Nephron (organoid): ENCODE data around the gene COL27A1.
"Not testable (repeated sequence)": the region's sequence is repeated elsewhere in the genome, so short reads cannot be mapped to it uniquely, and the experiment has no call there.

Experiments used
- H3K27ac Mint-ChIP-seq, 3 experiments: 2 replicates each; pipeline ENCODE4 v1.8.0; 2020; ENCODE audit warnings: mixed read lengths in 3 of 3, mild to moderate bottlenecking in 2 of 3, moderate library complexity in 1 of 3
- H3K27me3 Mint-ChIP-seq: 2 replicates; pipeline ENCODE4 v1.8.0; 2021; ENCODE audit warnings: low read depth, mild to moderate bottlenecking, moderate library complexity, mixed read lengths
- H3K36me3 Mint-ChIP-seq: 2 replicates; pipeline ENCODE4 v1.8.0; 2020; ENCODE audit warnings: low read depth, mixed read lengths
- H3K4me1 Mint-ChIP-seq: 2 replicates; pipeline ENCODE4 v1.8.0; 2020; ENCODE audit warnings: mixed read lengths
- H3K4me3 Mint-ChIP-seq, 3 experiments: 2 replicates each; pipeline ENCODE4 v1.8.0; 2020; ENCODE audit warnings: mild to moderate bottlenecking in 3 of 3, mixed read lengths in 3 of 3, moderate library complexity in 2 of 3
- H3K9me3 Mint-ChIP-seq: 2 replicates; pipeline ENCODE4 v1.8.0; 2020; ENCODE audit warnings: mixed read lengths
- TF ChIP-seq, protein P1 (sequence below), 3 experiments: fragments of 200-600 bp; sonication (generic); IDR thresholded peaks; one replicate each; pipeline ENCODE4 v1.5.0; 2021; ENCODE audit warnings: antibody characterized with exemption in 3 of 3; ENCODE audit not compliant: unreplicated experiment in 3 of 3

The COL27A1 gene

DNA sequence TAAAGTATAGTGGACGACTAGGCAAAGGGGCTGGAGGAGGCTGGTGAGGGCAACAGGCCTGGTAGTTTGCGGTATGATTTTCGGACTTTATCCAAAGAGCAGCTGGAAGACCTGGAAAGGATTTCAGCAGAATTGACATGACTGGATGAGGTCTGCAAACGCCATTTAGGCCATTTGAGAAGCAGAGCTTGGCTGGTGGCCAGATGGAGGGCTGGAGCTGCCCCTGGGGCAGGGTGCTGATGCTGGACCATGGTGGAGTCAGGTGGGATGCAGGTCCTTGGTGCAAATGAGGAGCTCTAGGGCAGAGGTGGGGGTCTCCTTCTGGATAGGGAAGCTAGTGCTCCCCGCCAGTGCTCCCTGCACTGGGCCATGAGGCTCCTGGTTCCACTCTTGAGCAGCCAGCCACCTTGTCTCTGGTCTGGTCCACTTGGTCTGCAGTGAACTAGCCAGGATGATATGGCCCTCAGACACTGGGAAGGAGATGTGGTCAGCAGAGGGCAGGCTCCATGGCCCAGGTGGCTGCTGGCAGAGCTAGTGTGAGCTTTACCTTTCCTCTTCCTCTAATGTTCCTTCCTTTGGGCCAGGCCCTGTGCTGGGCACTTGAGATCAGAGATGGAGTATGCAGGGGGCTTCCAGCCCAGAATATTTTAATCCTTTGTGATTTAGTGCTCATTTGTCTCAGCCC is 31.4 kb downstream of the COL27A1 start:
- H3K4me3 Mint-ChIP-seq, result no peak overlapping the region
- no peak overlapping the region for H3K27ac Mint-ChIP-seq
- H3K9me3 Mint-ChIP-seq, result peaks cover 14% of the 10 kb centered on the region
- no peaks in the 10 kb centered on the region for H3K27me3 Mint-ChIP-seq
- peaks cover 34% of the 10 kb centered on the region for H3K4me1 Mint-ChIP-seq
- TF ChIP-seq, protein P1, sequence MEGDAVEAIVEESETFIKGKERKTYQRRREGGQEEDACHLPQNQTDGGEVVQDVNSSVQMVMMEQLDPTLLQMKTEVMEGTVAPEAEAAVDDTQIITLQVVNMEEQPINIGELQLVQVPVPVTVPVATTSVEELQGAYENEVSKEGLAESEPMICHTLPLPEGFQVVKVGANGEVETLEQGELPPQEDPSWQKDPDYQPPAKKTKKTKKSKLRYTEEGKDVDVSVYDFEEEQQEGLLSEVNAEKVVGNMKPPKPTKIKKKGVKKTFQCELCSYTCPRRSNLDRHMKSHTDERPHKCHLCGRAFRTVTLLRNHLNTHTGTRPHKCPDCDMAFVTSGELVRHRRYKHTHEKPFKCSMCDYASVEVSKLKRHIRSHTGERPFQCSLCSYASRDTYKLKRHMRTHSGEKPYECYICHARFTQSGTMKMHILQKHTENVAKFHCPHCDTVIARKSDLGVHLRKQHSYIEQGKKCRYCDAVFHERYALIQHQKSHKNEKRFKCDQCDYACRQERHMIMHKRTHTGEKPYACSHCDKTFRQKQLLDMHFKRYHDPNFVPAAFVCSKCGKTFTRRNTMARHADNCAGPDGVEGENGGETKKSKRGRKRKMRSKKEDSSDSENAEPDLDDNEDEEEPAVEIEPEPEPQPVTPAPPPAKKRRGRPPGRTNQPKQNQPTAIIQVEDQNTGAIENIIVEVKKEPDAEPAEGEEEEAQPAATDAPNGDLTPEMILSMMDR (IDR thresholded peaks at IDR 0.05; ENCODE audit: unreplicated experiment in 3 of 3), result no peak
- peaks cover 67% of the 10 kb centered on the region for H3K36me3 Mint-ChIP-seq

DNA sequence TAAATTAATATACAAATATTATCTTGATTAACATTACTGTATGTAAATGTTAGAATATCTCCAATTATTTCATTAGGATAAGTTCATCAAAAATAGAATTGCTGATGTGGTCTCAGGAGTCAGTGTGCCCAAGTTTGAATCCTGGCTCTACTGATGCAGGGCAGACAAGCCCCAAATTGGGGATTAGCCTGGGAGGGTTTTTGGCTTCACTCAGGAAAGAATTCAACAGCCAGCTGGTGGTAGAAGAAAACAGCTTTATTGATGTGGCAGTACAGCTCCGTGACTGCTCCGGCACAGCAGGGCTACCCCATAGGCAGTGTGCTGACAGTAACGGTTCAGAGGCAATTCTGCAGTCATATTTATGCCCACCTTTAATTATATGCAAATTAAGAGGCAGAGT is 32.5 kb downstream of the COL27A1 start:
- Mint-ChIP-seq H3K4me1 (peaks cover 26% of the 10 kb centered on the region), H3K27me3 (no peaks in the 10 kb centered on the region), H3K36me3 (peaks cover 65% of the 10 kb centered on the region), H3K9me3 (peaks cover 14% of the 10 kb centered on the region), H3K27ac (no peak overlapping the region), H3K4me3 (no peak overlapping the region)
- TF ChIP-seq, protein P1 (IDR thresholded peaks at IDR 0.05; ENCODE audit: unreplicated experiment in 3 of 3), result no peak

DNA sequence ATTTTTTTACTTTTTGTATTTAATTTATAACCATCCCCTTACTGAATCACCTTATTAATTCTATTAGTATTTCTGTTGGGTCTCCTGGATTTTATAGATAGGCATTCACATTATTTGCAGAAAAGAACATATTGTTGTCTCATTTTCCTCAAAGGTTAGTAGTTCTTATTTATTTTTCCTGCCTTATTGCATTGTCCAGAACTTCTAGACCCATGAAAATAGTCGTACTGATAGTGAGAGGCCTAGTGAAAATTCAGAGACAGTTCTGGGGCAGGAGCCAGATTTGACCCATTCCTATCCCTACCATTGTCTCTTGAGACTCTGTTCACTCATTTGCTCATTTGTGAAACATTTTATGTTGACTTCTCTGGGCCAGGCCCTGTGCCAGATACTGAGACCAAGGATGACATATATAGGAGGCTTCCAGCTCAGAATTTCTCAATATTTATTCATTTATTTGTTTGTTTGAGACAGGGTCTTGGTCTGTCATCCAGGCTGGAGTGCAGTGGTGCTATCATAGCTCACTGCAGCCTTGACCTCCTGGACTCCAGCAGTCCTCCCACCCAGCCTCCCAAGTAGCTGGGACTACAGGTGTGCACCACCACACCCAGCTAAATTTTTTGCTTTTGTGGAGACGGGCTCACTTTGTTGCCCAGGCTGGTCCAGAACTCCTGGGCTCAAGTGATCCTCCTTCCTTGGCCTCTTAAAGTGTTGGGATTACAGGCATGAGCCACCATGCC is 34.7 kb downstream of the COL27A1 start:
- Mint-ChIP-seq H3K4me3 (no peak overlapping the region), H3K9me3 (peaks cover 14% of the 10 kb centered on the region), H3K27me3 (no peaks in the 10 kb centered on the region), H3K27ac (no peak overlapping the region), H3K4me1 (peaks cover 17% of the 10 kb centered on the region), H3K36me3 (peaks cover 64% of the 10 kb centered on the region)
- TF ChIP-seq, protein P1 (IDR thresholded peaks at IDR 0.05; ENCODE audit: unreplicated experiment in 3 of 3), result no peak

DNA sequence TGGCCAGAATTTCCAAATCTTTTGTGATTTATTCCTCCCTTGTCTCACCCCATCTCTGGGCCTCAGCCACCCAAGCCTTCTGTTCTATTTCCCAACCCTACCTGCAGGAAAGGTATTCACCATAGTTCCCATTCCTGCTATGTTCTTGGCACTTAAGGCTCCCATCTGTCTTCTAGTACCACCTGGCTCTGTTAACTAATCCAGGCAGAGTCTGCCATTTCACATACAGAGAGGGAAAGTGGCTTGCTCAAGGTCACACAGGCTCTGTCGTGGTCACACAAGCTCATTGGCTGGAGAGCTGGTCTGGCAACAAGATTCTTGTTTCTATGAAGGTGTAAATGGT is 35.2 kb downstream of the COL27A1 start:
- Mint-ChIP-seq H3K9me3 (peaks cover 14% of the 10 kb centered on the region), H3K36me3 (peaks cover 64% of the 10 kb centered on the region), H3K27me3 (no peaks in the 10 kb centered on the region), H3K4me3 (no peak overlapping the region), H3K27ac (no peak overlapping the region), H3K4me1 (peaks cover 16% of the 10 kb centered on the region)
- TF ChIP-seq, protein P1 (IDR thresholded peaks at IDR 0.05; ENCODE audit: unreplicated experiment in 3 of 3), result no peak

DNA sequence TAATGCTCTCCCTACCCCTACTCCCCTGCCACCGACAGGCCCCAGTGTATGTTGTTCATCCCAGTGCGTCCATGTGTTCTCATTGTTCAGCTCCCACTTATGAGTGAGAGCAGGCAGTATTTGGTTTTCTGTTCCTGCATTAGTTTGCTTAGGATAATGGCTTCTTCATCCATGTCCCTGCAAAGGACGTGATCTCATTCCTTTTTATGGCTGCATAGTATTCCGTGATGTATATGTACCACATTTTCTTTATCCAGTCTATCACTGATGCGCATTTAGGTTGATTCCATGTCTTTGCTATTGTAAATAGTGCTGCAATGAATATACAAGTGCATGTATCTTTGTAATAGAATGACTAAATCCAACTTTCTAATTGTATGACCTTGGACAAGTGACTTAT is 36.1 kb downstream of the COL27A1 start:
- not testable (repeated sequence) for H3K27ac Mint-ChIP-seq, H3K27me3 Mint-ChIP-seq, H3K4me3 Mint-ChIP-seq, H3K4me1 Mint-ChIP-seq
- peaks cover 55% of the 10 kb centered on the region for H3K36me3 Mint-ChIP-seq
- H3K9me3 Mint-ChIP-seq, result peaks cover 14% of the 10 kb centered on the region

DNA sequence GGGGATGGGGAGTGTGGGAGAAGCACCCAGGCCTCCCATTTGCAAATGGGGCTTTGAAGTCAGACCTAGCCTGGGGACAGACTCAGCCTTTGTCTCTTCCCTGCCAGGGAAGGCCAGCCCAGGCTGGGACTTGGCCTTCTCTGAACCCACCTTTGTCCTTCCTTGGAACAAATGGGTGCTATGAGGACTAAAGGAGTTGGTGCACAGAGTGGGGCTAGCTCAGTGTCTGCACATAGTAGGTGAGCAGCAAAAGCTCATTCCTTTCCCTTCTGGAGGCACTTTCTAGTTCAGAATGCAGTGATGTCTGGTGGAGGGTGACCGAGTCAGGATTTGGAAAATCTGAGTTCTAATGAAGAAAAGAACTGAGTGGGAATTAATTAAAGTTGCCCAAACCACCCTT is 37.2 kb downstream of the COL27A1 start:
- Mint-ChIP-seq H3K27me3 (no peaks in the 10 kb centered on the region), H3K36me3 (peaks cover 50% of the 10 kb centered on the region), H3K4me1 (peaks cover 2% of the 10 kb centered on the region), H3K4me3 (no peak overlapping the region), H3K9me3 (peaks cover 14% of the 10 kb centered on the region), H3K27ac (no peak overlapping the region)
- TF ChIP-seq, protein P1 (IDR thresholded peaks at IDR 0.05; ENCODE audit: unreplicated experiment in 3 of 3), result no peak
